Activated CD8-positive, alpha-beta memory T cell treated with anti-CD3 and anti-CD28 coated beads for 1 hour (primary cell): ENCODE results near the gene USP17L19.
"Not testable (repeated sequence)": the region's sequence is repeated elsewhere in the genome, so short reads cannot be mapped to it uniquely, and the experiment has no call there.

ENCODE experiments used
- DNase-seq, 2 donors: peaks; one replicate each; pipeline ENCODE4 v3.0.0-alpha.2; 2020; ENCODE audit warnings: low read depth in 1 of 2; ENCODE audit errors: extremely low read depth in 1 of 2

USP17L19 gene, protein sequence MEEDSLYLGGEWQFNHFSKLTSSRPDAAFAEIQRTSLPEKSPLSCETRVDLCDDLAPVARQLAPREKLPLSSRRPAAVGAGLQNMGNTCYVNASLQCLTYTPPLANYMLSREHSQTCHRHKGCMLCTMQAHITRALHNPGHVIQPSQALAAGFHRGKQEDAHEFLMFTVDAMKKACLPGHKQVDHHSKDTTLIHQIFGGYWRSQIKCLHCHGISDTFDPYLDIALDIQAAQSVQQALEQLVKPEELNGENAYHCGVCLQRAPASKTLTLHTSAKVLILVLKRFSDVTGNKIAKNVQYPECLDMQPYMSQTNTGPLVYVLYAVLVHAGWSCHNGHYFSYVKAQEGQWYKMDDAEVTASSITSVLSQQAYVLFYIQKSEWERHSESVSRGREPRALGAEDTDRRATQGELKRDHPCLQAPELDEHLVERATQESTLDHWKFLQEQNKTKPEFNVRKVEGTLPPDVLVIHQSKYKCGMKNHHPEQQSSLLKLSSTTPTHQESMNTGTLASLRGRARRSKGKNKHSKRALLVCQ

DNA sequence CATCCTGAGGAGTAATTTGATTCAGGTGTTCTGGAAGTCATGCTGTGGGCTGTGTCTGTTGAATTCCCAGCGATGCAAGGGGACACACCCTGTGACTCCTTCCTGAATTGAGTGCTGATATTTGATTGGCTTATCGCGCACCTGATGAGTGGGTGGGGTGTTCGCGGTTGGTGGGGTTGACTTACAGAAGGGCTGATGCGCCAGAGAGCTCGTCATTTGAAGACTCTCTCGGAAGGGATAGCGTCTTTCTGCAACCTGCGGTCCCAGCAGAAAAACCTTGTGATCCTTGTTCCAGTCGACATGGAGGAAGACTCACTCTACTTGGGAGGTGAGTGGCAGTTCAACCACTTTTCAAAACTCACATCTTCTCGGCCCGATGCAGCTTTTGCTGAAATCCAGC lies at the start of gene USP17L19:
Gene USP17L19, plus strand, starts transcription at position 301 of the 400 bp plus-strand sequence. Its CDS starts 0 bp downstream, at position 301.
- not testable (repeated sequence) for DNase-seq

- not testable (repeated sequence) for DNase-seq
Observed at GRCh38 chr4:9210357-9210756, 42.8 kb upstream of the USP17L19 start, which contains the start of gene USP17L10. USP17L10 (plus strand) TSS chr4:9210657; CDS start chr4:9210657, 0 bp downstream.

DNA sequence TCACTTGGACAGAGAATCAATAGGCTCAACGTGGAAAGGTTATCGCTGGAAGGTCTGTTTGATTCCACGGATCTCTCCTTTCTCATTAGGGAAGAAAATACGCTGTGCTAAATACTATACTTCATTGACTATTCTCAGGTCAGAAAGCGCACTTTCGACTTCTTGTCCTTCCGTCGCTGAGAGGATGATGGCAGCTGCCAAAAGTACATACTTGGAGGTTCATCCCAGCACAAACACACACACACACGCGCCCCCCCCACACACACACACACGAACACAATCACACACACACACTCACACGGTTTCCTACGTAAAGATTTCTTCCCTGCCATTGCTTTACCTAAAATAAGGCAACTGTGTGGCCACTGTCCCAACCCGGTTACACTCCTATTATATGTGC lies 38.5 kb upstream of the USP17L19 start:
- DNase-seq = not testable (repeated sequence)

DNA sequence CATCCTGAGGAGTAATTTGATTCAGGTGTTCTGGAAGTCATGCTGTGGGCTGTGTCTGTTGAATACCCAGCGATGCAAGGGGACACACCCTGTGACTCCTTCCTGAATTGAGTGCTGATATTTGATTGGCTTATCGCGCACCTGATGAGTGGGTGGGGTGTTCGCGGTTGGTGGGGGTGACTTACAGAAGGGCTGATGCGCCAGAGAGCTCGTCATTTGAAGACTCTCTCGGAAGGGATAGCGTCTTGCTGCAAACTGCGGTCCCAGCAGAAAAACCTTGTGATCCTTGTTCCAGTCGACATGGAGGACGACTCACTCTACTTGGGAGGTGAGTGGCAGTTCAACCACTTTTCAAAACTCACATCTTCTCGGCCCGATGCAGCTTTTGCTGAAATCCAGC lies 38.1 kb upstream of the USP17L19 start, which contains the start of gene USP17L11:
Gene USP17L11, plus strand, starts transcription at position 301 of the 400 bp plus-strand sequence. Its CDS starts 0 bp downstream, at position 301.
- DNase-seq = not testable (repeated sequence)

DNA sequence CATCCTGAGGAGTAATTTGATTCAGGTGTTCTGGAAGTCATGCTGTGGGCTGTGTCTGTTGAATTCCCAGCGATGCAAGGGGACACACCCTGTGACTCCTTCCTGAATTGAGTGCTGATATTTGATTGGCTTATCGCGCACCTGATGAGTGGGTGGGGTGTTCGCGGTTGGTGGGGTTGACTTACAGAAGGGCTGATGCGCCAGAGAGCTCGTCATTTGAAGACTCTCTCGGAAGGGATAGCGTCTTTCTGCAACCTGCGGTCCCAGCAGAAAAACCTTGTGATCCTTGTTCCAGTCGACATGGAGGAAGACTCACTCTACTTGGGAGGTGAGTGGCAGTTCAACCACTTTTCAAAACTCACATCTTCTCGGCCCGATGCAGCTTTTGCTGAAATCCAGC lies 33.3 kb upstream of the USP17L19 start, which contains the start of gene USP17L12:
Gene USP17L12, plus strand, starts transcription at position 301 of the 400 bp plus-strand sequence. Its CDS starts 0 bp downstream, at position 301.
- DNase-seq = not testable (repeated sequence)

GRCh38 chr4:9224596-9224995 lies 28.6 kb upstream of the USP17L19 start, which contains the start of gene USP17L13:
USP17L13 (plus strand) TSS chr4:9224896; CDS start chr4:9224896, 0 bp downstream.
- not testable (repeated sequence) for DNase-seq

GRCh38 chr4:9230249-9230648 lies 22.9 kb upstream of the USP17L19 start:
- DNase-seq = not testable (repeated sequence)

GRCh38 chr4:9234085-9234484 lies 19.1 kb upstream of the USP17L19 start, which contains the start of gene USP17L15:
USP17L15 (plus strand) TSS chr4:9234385; CDS start chr4:9234385, 0 bp downstream.
- DNase-seq = not testable (repeated sequence)

- not testable (repeated sequence) for DNase-seq
Observed at GRCh38 chr4:9238461-9238860, 14.7 kb upstream of the USP17L19 start.

DNA sequence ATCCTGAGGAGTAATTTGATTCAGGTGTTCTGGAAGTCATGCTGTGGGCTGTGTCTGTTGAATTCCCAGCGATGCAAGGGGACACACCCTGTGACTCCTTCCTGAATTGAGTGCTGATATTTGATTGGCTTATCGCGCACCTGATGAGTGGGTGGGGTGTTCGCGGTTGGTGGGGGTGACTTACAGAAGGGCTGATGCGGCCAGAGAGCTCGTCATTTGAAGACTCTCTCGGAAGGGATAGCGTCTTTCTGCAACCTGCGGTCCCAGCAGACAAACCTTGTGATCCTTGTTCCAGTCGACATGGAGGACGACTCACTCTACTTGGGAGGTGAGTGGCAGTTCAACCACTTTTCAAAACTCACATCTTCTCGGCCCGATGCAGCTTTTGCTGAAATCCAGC lies 9.6 kb upstream of the USP17L19 start, which contains the start of gene USP17L17:
Gene USP17L17, plus strand, starts transcription at position 301 of the 400 bp plus-strand sequence. Its CDS starts 0 bp downstream, at position 301.
- DNase-seq = not testable (repeated sequence)

GRCh38 chr4:9247953-9248680 lies 5.1 kb upstream of the USP17L19 start, which contains the start of gene USP17L18:
USP17L18 (plus strand) TSS chr4:9248630; CDS start chr4:9248630, 0 bp downstream.
- peak in 1 of 2 donors; percentile 0 for DNase-seq

- DNase-seq = not testable (repeated sequence)
Observed at GRCh38 chr4:9257824-9258223, 4.6 kb downstream of the USP17L19 start, which contains the start of gene USP17L20. USP17L20 (plus strand) TSS chr4:9258124; CDS start chr4:9258124, 0 bp downstream.

- DNase-seq = not testable (repeated sequence)
Observed at GRCh38 chr4:9262572-9262971, 9.4 kb downstream of the USP17L19 start, which contains the start of gene USP17L21. USP17L21 (plus strand) TSS chr4:9262872; CDS start chr4:9262872, 0 bp downstream.

DNA sequence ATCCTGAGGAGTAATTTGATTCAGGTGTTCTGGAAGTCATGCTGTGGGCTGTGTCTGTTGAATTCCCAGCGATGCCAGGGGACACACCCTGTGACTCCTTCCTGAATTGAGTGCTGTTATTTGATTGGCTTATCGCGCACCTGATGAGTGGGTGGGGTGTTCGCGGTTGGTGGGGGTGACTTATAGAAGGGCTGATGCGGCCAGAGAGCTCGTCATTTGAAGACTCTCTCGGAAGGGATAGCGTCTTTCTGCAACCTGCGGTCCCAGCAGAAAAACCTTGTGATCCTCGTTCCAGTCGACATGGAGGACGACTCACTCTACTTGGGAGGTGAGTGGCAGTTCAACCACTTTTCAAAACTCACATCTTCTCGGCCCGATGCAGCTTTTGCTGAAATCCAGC lies 14.1 kb downstream of the USP17L19 start, which contains the start of gene USP17L22:
Gene USP17L22, plus strand, starts transcription at position 301 of the 400 bp plus-strand sequence. Its CDS starts 0 bp downstream, at position 301.
- not testable (repeated sequence) for DNase-seq

DNA sequence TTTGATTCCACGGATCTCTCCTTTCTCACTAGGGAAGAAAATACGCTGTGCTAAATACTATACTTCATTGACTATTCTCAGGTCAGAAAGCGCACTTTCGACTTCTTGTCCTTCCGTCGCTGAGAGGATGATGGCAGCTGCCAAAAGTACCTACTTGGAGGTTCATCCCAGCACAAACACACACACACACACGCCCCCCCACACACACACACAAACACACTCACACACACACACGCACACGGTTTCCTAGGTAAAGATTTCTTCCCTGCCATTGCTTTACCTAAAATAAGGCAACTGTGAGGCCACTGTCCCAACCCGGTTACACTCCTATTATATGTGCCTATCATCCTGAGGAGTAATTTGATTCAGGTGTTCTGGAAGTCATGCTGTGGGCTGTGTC lies 18.5 kb downstream of the USP17L19 start:
- peak in 1 of 2 donors; percentile 3 for DNase-seq
